Temporal lobe (tissue), 2 donors: ENCODE data around the gene CT47B1. TPM values are rescaled to one million over a fixed set of nuclear protein-coding genes. Genes with fewer than 3 reads are reported as not detected.

Experiments
- small RNA-seq: library from RNA; depleted of rRNA; stranded (forward); fragments of <200 nt; gene quantifications from one replicate; pipeline ENCODE3, GENCODE V24; 2014; ENCODE audit warnings: low replicate concordance
- total RNA-seq: library from RNA; depleted of rRNA; stranded (reverse); fragments of >200 nt; gene quantifications from one replicate; pipeline ENCODE4 v1.2.3, GENCODE V29; 2014

CT47B1 gene
- total RNA-seq, 1 donor from 2014 or later, result not detected

Small RNAs within 50 kb of the gene (small RNA-seq; reads per million reads assigned to genes)
- not detected for gene AC008162.1

Other genes with a start within 250 kb of the CT47B1 start
- 12.5 TPM for gene C1GALT1C1, start 245.8 kb downstream of the CT47B1 start, total RNA-seq
- gene CT47A11, start 61.3 kb upstream of the CT47B1 start, total RNA-seq, result not detected
- gene CT47A10, start 66.2 kb upstream of the CT47B1 start, total RNA-seq, result not detected
- not detected for gene CT47A9, start 71.0 kb upstream of the CT47B1 start, total RNA-seq
- gene CT47A8, start 75.9 kb upstream of the CT47B1 start, total RNA-seq, result not detected
- gene CT47A7, start 80.7 kb upstream of the CT47B1 start, total RNA-seq, result not detected
- not detected for gene CT47A6, start 85.6 kb upstream of the CT47B1 start, total RNA-seq
- gene CT47A5, start 90.5 kb upstream of the CT47B1 start, total RNA-seq, result not detected
- not detected for gene CT47A4, start 95.3 kb upstream of the CT47B1 start, total RNA-seq
- gene CT47A3, start 100.2 kb upstream of the CT47B1 start, total RNA-seq, result not detected
- gene CT47A2, start 105.1 kb upstream of the CT47B1 start, total RNA-seq, result not detected
- not detected for gene CT47A1, start 109.9 kb upstream of the CT47B1 start, total RNA-seq
- gene GLUD2, start 171.7 kb upstream of the CT47B1 start, total RNA-seq, result 0.49 TPM